Endothelial cell (in vitro differentiated cells): ENCODE data around the gene CAPZA1. TPM values are rescaled to one million over a fixed set of nuclear protein-coding genes. Genes with fewer than 3 reads are reported as not detected.

ENCODE experiments used
- DNase-seq: peaks from one replicate; pipeline ENCODE4 v3.0.0; 2021; ENCODE audit warnings: low spot score
- H3K27ac Mint-ChIP-seq: one replicate; pipeline ENCODE4 v1.8.0; 2021; ENCODE audit warnings: mixed read lengths, inconsistent platforms; ENCODE audit not compliant: unreplicated experiment
- H3K27me3 Mint-ChIP-seq: one replicate; pipeline ENCODE4 v1.8.0; 2021; ENCODE audit warnings: mild to moderate bottlenecking, moderate library complexity, mixed read lengths, inconsistent platforms; ENCODE audit not compliant: unreplicated experiment
- H3K36me3 Mint-ChIP-seq: one replicate; pipeline ENCODE4 v1.8.0; 2021; ENCODE audit warnings: mild to moderate bottlenecking, low read depth, mixed read lengths, inconsistent platforms; ENCODE audit not compliant: unreplicated experiment
- H3K4me1 Mint-ChIP-seq: one replicate; pipeline ENCODE4 v1.8.0; 2021; ENCODE audit warnings: mild to moderate bottlenecking, mixed read lengths, inconsistent platforms; ENCODE audit not compliant: unreplicated experiment
- H3K4me3 Mint-ChIP-seq: one replicate; pipeline ENCODE4 v1.8.0; 2021; ENCODE audit warnings: mild to moderate bottlenecking, mixed read lengths, inconsistent platforms; ENCODE audit not compliant: unreplicated experiment
- H3K9me3 Mint-ChIP-seq: one replicate; pipeline ENCODE4 v1.8.0; 2021; ENCODE audit warnings: mixed read lengths, inconsistent platforms; ENCODE audit not compliant: unreplicated experiment
- total RNA-seq: library from RNA; stranded (reverse); fragmentation: NEBNext Ultra II Directional; extraction: Animal tissue kit (Norgen Biotek cat#: 25700); gene quantifications from one replicate; pipeline ENCODE4 v1.2.1, GENCODE V29; 2021; ENCODE audit not compliant: unreplicated experiment
- TF ChIP-seq, protein P1 (sequence below): fragments of 200-600 bp; sonication (generic); IDR thresholded peaks from one replicate; pipeline ENCODE4 v1.5.0; 2021; ENCODE audit warnings: antibody characterized with exemption; ENCODE audit not compliant: unreplicated experiment

Gene CAPZA1
- total RNA-seq, 1 donor from 2014 or later: 137 TPM

DNA sequence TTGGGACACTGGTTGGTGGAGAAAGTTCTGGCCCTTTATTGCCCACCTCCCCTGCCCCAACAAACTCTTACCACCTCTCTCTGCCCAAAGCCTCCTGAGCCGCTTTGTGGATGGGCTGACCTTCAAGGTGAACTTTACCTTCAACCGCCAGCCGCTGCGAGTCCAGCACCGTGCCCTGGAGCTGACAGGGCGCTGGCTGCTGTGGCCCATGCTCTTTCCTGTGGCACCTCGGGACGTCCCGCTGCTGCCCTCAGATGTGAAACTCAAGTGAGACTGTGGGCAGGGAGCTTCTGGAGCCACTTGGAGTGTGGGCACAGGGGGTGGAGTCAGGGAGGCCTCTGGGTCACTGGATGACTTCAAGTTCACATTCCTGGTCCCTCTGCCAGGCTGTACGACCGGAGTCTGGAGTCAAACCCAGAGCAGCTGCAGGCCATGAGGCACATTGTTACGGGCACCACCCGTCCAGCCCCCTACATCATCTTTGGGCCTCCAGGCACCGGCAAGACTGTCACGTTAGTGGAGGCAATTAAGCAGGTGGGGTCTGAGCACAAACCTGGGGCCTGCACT is 74.8 kb downstream of the CAPZA1 start:
- no peaks in the 10 kb centered on the region for H3K9me3 Mint-ChIP-seq
- no peak for DNase-seq

DNA sequence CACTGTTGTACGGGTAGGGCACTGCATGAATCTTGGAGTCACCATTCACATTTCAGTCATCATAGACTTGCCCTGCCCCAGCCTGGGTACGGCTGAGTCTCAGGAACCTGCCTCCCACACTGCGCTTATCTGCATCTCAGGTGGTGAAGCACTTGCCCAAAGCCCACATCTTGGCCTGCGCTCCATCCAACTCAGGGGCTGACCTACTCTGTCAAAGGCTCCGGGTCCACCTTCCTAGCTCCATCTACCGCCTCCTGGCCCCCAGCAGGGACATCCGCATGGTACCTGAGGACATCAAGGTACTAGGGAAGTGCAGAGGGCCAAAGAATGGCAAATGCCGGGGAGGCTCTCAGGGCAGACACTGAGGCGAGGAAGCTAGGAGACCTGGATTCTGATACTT is 75.6 kb downstream of the CAPZA1 start:
- DNase-seq: no peak
- Mint-ChIP-seq H3K9me3 (no peaks in the 10 kb centered on the region), H3K27ac (no peak overlapping the region), H3K27me3 (peaks cover 19% of the 10 kb centered on the region), H3K4me1 (peaks cover 19% of the 10 kb centered on the region), H3K4me3 (no peak overlapping the region), H3K36me3 (peaks cover 22% of the 10 kb centered on the region)
- TF ChIP-seq, protein P1, sequence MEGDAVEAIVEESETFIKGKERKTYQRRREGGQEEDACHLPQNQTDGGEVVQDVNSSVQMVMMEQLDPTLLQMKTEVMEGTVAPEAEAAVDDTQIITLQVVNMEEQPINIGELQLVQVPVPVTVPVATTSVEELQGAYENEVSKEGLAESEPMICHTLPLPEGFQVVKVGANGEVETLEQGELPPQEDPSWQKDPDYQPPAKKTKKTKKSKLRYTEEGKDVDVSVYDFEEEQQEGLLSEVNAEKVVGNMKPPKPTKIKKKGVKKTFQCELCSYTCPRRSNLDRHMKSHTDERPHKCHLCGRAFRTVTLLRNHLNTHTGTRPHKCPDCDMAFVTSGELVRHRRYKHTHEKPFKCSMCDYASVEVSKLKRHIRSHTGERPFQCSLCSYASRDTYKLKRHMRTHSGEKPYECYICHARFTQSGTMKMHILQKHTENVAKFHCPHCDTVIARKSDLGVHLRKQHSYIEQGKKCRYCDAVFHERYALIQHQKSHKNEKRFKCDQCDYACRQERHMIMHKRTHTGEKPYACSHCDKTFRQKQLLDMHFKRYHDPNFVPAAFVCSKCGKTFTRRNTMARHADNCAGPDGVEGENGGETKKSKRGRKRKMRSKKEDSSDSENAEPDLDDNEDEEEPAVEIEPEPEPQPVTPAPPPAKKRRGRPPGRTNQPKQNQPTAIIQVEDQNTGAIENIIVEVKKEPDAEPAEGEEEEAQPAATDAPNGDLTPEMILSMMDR: no peak

More for the DNA sequence above, 74.8 kb downstream of the CAPZA1 start:
- peaks cover 10% of the 10 kb centered on the region for H3K4me1 Mint-ChIP-seq
- peaks cover 17% of the 10 kb centered on the region for H3K27me3 Mint-ChIP-seq
- H3K4me3 Mint-ChIP-seq: no peak overlapping the region
- TF ChIP-seq, protein P1: no peak
- H3K36me3 Mint-ChIP-seq: peaks cover 19% of the 10 kb centered on the region
- no peak overlapping the region for H3K27ac Mint-ChIP-seq

DNA sequence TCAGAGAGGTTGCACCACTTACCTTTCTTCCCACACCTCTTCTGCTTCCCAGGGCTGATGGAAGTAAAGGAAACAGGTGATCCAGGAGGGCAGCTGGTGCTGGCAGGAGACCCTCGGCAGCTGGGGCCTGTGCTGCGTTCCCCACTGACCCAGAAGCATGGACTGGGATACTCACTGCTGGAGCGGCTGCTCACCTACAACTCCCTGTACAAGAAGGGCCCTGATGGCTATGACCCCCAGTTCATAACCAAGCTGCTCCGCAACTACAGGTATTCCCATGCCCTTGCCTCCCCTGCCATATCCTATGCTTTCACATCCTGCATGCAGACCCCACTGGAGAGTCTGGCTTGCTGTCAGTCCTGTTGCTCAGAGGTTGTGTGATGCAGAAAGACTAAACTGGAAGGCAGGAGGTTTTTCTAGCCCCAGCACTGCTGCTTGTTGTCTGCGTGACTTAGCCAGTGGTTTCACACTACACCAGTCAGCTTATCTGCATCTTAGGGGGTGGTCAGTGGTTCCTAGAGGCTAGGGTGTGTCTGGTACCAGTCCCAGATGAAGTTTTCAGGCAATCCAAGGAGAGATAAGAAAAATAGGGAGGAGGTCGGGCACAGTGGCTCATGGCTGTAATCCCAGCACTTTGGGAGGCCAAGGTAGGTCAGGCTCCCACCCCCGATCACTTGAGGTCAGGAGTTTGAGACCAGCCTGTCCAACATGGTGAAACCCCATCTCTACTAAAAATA is 77.1 kb downstream of the CAPZA1 start:
- TF ChIP-seq, protein P1: no peak
- Mint-ChIP-seq H3K4me3 (no peak overlapping the region), H3K4me1 (peaks cover 32% of the 10 kb centered on the region), H3K9me3 (no peaks in the 10 kb centered on the region), H3K27ac (no peak overlapping the region), H3K27me3 (peaks cover 20% of the 10 kb centered on the region), H3K36me3 (peaks cover 26% of the 10 kb centered on the region)
- no peak for DNase-seq

DNA sequence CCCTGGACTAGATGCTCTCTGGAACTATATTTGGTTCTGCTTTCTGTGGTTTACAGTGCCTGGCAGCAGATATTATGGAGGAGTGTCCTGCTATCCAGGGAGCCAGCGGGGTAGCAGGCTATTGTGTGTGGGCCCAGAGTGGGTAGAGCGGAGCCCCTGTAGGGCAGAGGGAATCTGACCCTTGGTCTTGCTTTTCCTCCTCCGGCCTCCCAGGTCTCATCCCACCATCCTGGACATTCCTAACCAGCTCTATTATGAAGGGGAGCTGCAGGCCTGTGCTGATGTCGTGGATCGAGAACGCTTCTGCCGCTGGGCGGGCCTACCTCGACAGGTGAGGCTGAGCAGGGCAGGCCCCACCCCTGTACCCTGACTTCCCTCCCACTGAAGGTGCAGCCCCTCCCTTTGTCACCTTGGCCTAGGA is 78.2 kb downstream of the CAPZA1 start:
- no peaks in the 10 kb centered on the region for H3K9me3 Mint-ChIP-seq
- H3K27me3 Mint-ChIP-seq: peaks cover 25% of the 10 kb centered on the region
- peaks cover 36% of the 10 kb centered on the region for H3K36me3 Mint-ChIP-seq
- no peak overlapping the region for H3K27ac Mint-ChIP-seq
- no peak for DNase-seq
- peaks cover 42% of the 10 kb centered on the region for H3K4me1 Mint-ChIP-seq
- no peak overlapping the region for H3K4me3 Mint-ChIP-seq
- TF ChIP-seq, protein P1: no peak
